ENCODE data around the gene UGT1A10.
"Not testable (repeated sequence)": the region's sequence is repeated elsewhere in the genome, so short reads cannot be mapped to it uniquely, and the experiment has no call there.

UGT1A10 gene

GRCh38 chr2:233746475-233747282, 110.4 kb downstream of the UGT1A10 start:
- no peak for DNase-seq

- DNase-seq: no peak
Measured at GRCh38 chr2:233747283-233747544, 111.0 kb downstream of the UGT1A10 start.

GRCh38 chr2:233750689-233751088, 114.4 kb downstream of the UGT1A10 start:
- not testable (repeated sequence) for DNase-seq

- not testable (repeated sequence) for DNase-seq
Measured at GRCh38 chr2:233751212-233752009, 115.2 kb downstream of the UGT1A10 start.

- no peak for DNase-seq
Measured at GRCh38 chr2:233754872-233755611, 118.8 kb downstream of the UGT1A10 start.

- no peak for DNase-seq
Measured at GRCh38 chr2:233756429-233757081, 120.3 kb downstream of the UGT1A10 start.

GRCh38 chr2:233758141-233758540, 121.9 kb downstream of the UGT1A10 start:
- no peak for DNase-seq

- no peak for DNase-seq
Measured at GRCh38 chr2:233758849-233759248, 122.6 kb downstream of the UGT1A10 start.

GRCh38 chr2:233760043-233760442, 123.8 kb downstream of the UGT1A10 start, which contains the start of gene UGT1A1:
Gene UGT1A1, plus strand, starts transcription at chr2:233760270. Its CDS starts 18 bp downstream, at chr2:233760288.
- no peak for DNase-seq

GRCh38 chr2:233761040-233761769, 125.0 kb downstream of the UGT1A10 start:
- no peak for DNase-seq

- DNase-seq: no peak
Measured at GRCh38 chr2:233764264-233764663, 128.0 kb downstream of the UGT1A10 start.

GRCh38 chr2:233764761-233765160, 128.5 kb downstream of the UGT1A10 start:
- DNase-seq: no peak

- no peak for DNase-seq
Measured at GRCh38 chr2:233766416-233766815, 130.2 kb downstream of the UGT1A10 start.

GRCh38 chr2:233768076-233768475, 131.8 kb downstream of the UGT1A10 start:
- DNase-seq: no peak

GRCh38 chr2:233769260-233769659, 133.0 kb downstream of the UGT1A10 start:
- DNase-seq: no peak

- no peak for DNase-seq
Measured at GRCh38 chr2:233772153-233772552, 135.9 kb downstream of the UGT1A10 start.

- no peak for DNase-seq
Measured at GRCh38 chr2:233772583-233772982, 136.3 kb downstream of the UGT1A10 start.

- no peak for DNase-seq
Measured at GRCh38 chr2:233773854-233774253, 137.6 kb downstream of the UGT1A10 start.

GRCh38 chr2:233775414-233775813, 139.2 kb downstream of the UGT1A10 start:
- DNase-seq: no peak

- no peak for DNase-seq
Measured at GRCh38 chr2:233778030-233778429, 141.8 kb downstream of the UGT1A10 start, which contains the start of gene MROH2A. Gene MROH2A, plus strand, starts transcription at chr2:233778330. Its CDS starts 1,029 bp downstream, at chr2:233779359.

- no peak for DNase-seq
Measured at GRCh38 chr2:233779722-233780121, 143.5 kb downstream of the UGT1A10 start.

GRCh38 chr2:233780771-233781170, 144.5 kb downstream of the UGT1A10 start:
- no peak for DNase-seq
